H1 (cell line): ENCODE measurements around the gene SYNDIG1. TPM values are rescaled to one million over a fixed set of nuclear protein-coding genes. Genes with fewer than 3 reads are reported as not detected.

ENCODE experiments used
- CTCF ChIA-PET: fragments of 300-600 bp; sonication (Branson Sonifier 250); formaldehyde crosslinking; loops from one replicate; lab custom pipeline; 2021; ENCODE audit not compliant: partially characterized antibody; lab: Charles Lee
- POLR2A ChIA-PET: fragments of 300-600 bp; sonication (Branson Sonifier 250); formaldehyde crosslinking; loops from one replicate; lab custom pipeline; 2021; ENCODE audit warnings: inconsistent platforms; ENCODE audit not compliant: partially characterized antibody; lab: Charles Lee
- DNase-seq, 2 experiments: peaks; one replicate each; pipeline versions ENCODE4 v3.0.0 to v3.0.0-alpha.2; 2010 to 2022; ENCODE audit warnings: low spot score in 2 of 2, low read depth in 1 of 2, mixed read lengths in 1 of 2
- FAIRE-seq: peaks from 2 replicates; lab custom pipeline; 2011; peaks lifted over from hg19 to GRCh38; lab: Jason Lieb, UNC
- H2AFZ ChIP-seq: 2 replicates; pipeline ENCODE4 v1.8.1; 2012; ENCODE audit warnings: low read length, inconsistent platforms
- H2AK5ac ChIP-seq: 2 replicates; pipeline ENCODE4 v1.6.1; 2013; ENCODE audit warnings: low read depth, low read length
- H2BK120ac ChIP-seq: replicated peaks from 2 replicates; pipeline ENCODE3; 2013; ENCODE audit warnings: low read depth, low read length, inconsistent platforms
- H2BK12ac ChIP-seq: 2 replicates; pipeline ENCODE4 v1.6.1; 2013; ENCODE audit warnings: low read depth, low read length
- H2BK15ac ChIP-seq: 2 replicates; pipeline ENCODE4 v1.6.1; 2013; ENCODE audit warnings: low read length
- H2BK20ac ChIP-seq: 2 replicates; pipeline ENCODE4 v1.6.1; 2013; ENCODE audit warnings: low read length
- H2BK5ac ChIP-seq: 2 replicates; pipeline ENCODE4 v1.6.1; 2013; ENCODE audit warnings: low read depth, low read length
- H3K14ac ChIP-seq: 2 replicates; pipeline ENCODE4 v1.6.1; 2013; ENCODE audit warnings: inconsistent platforms; ENCODE audit not compliant: insufficient read length
- H3K18ac ChIP-seq: 2 replicates; pipeline ENCODE4 v1.6.1; 2013; ENCODE audit warnings: low read length; ENCODE audit errors: extremely low read depth
- H3K23ac ChIP-seq: 2 replicates; pipeline ENCODE4 v1.6.1; 2013; ENCODE audit warnings: inconsistent platforms; ENCODE audit not compliant: insufficient read length
- H3K23me2 ChIP-seq: 2 replicates; pipeline ENCODE4 v1.6.1; 2013; ENCODE audit warnings: low read depth, low read length
- H3K27ac ChIP-seq: 2 replicates; pipeline ENCODE4 v1.6.1; 2011; ENCODE audit warnings: low read depth, low read length, inconsistent platforms
- H3K27me3 ChIP-seq, 4 experiments: replicated peaks in 1 of 4; 1 replicate in 1 of 4; 2 replicates in 3 of 4; pipeline versions ENCODE4 v1.6.1 to v1.8.1; 2011 to 2013; ENCODE audit warnings: low read length in 3 of 4, mild to moderate bottlenecking in 3 of 4, inconsistent platforms in 2 of 4, mixed read lengths in 2 of 4, moderate library complexity in 1 of 4; ENCODE audit not compliant: control insufficient read depth in 3 of 4, insufficient read depth in 3 of 4; ENCODE audit errors: extremely low read depth in 1 of 4
- H3K36me3 ChIP-seq, 4 experiments: 2 replicates each; pipeline versions ENCODE4 v1.6.1 to v1.8.1; 2011 to 2013; ENCODE audit warnings: mild to moderate bottlenecking in 4 of 4, low read length in 3 of 4, moderate library complexity in 2 of 4, control low read depth in 1 of 4, inconsistent platforms in 1 of 4; ENCODE audit not compliant: insufficient read depth in 4 of 4, control insufficient read depth in 2 of 4
- H3K4ac ChIP-seq: replicated peaks from 2 replicates; pipeline ENCODE3; 2013; ENCODE audit warnings: low read length, low read depth, mixed read lengths, inconsistent platforms; ENCODE audit not compliant: insufficient read length
- H3K4me1 ChIP-seq, 4 experiments: replicated peaks in 1 of 4; 1 replicate in 1 of 4; 2 replicates in 3 of 4; pipeline versions ENCODE4 v1.6.1 to v1.8.1; 2011 to 2013; ENCODE audit warnings: low read length in 3 of 4, inconsistent platforms in 2 of 4, mixed read lengths in 1 of 4; ENCODE audit not compliant: insufficient read depth in 4 of 4, control insufficient read depth in 3 of 4
- H3K4me2 ChIP-seq, 2 experiments: 2 replicates each; pipeline versions ENCODE4 v1.6.1 to v1.8.1; 2011 to 2013; ENCODE audit warnings: low read depth in 2 of 2, low read length in 2 of 2, control low read depth in 1 of 2, inconsistent platforms in 1 of 2, mild to moderate bottlenecking in 1 of 2; ENCODE audit not compliant: insufficient read depth in 1 of 2
- H3K4me3 ChIP-seq, 4 experiments: fragments of 200-600, 300-600 bp in 1 of 4; sonication (generic), shearing (Covaris generic), sonication (Bioruptor Twin) in 1 of 4; 2 replicates each; pipeline versions ENCODE4 v1.5.1 to v1.8.1; 2011 to 2016; ENCODE audit warnings: low read length in 4 of 4, low read depth in 3 of 4, control low read depth in 2 of 4, inconsistent platforms in 2 of 4, mild to moderate bottlenecking in 2 of 4, mixed read lengths in 1 of 4, moderate library complexity in 1 of 4; ENCODE audit not compliant: insufficient read depth in 2 of 4; ENCODE audit errors: extremely low read depth in 1 of 4
- H3K56ac ChIP-seq: replicated peaks from 2 replicates; pipeline ENCODE3; 2013; ENCODE audit warnings: low read depth, mild to moderate bottlenecking, mixed read lengths, low read length, inconsistent platforms; ENCODE audit not compliant: insufficient read length
- H3K79me1 ChIP-seq: 2 replicates; pipeline ENCODE4 v1.6.1; 2013; ENCODE audit warnings: low read depth, low read length, control low read depth
- H3K79me2 ChIP-seq, 2 experiments: 2 replicates each; pipeline versions ENCODE4 v1.6.1 to v1.8.1; 2012 to 2013; ENCODE audit warnings: low read length in 2 of 2, mild to moderate bottlenecking in 2 of 2, inconsistent platforms in 1 of 2; ENCODE audit not compliant: insufficient read depth in 2 of 2, control insufficient read depth in 1 of 2
- H3K9ac ChIP-seq, 4 experiments: replicated peaks in 1 of 4; 1 replicate in 1 of 4; 2 replicates in 3 of 4; pipeline versions ENCODE4 v1.6.1 to v1.8.1; 2011 to 2013; ENCODE audit warnings: low read depth in 3 of 4, low read length in 3 of 4, control low read depth in 2 of 4, mild to moderate bottlenecking in 2 of 4, moderate library complexity in 2 of 4, inconsistent platforms in 1 of 4; ENCODE audit errors: extremely low read depth in 1 of 4
- H3K9me3 ChIP-seq, 2 experiments: 2 replicates each; pipeline versions ENCODE4 v1.6.1 to v1.8.1; 2012 to 2013; ENCODE audit warnings: mild to moderate bottlenecking in 2 of 2, moderate library complexity in 2 of 2, control low read depth in 1 of 2, inconsistent platforms in 1 of 2, low read depth in 1 of 2, low read length in 1 of 2, mixed read lengths in 1 of 2; ENCODE audit not compliant: insufficient read depth in 2 of 2
- H4K20me1 ChIP-seq, 2 experiments: replicated peaks in 1 of 2; 2 replicates each; pipeline versions ENCODE3 to v1.8.1; 2011 to 2013; ENCODE audit warnings: inconsistent platforms in 2 of 2, low read length in 2 of 2, mild to moderate bottlenecking in 1 of 2; ENCODE audit not compliant: insufficient read depth in 2 of 2, control insufficient read depth in 1 of 2
- H4K5ac ChIP-seq: 2 replicates; pipeline ENCODE4 v1.6.1; 2013; ENCODE audit warnings: low read length, low read depth, mixed read lengths, inconsistent platforms; ENCODE audit not compliant: insufficient read length
- H4K8ac ChIP-seq: 2 replicates; pipeline ENCODE4 v1.8.0; 2013; ENCODE audit warnings: mild to moderate bottlenecking, moderate library complexity, low read length, inconsistent platforms; ENCODE audit not compliant: insufficient read depth; ENCODE audit errors: extremely low read depth
- H4K91ac ChIP-seq: replicated peaks from 2 replicates; pipeline ENCODE3; 2013; ENCODE audit warnings: low read length, mixed read lengths, inconsistent platforms; ENCODE audit not compliant: insufficient read length
- CTBP2 ChIP-seq: IDR thresholded peaks from 2 replicates; pipeline ENCODE4 v1.7.0; 2011; ENCODE audit warnings: borderline replicate concordance, mild to moderate bottlenecking, moderate library complexity, mixed read lengths, low read length; ENCODE audit not compliant: insufficient read depth, insufficient read length
- EZH2 ChIP-seq: fragments of 200-600 bp; sonication (generic); IDR thresholded peaks from 2 replicates; pipeline ENCODE4 v1.7.1; 2012; ENCODE audit warnings: low read depth, mild to moderate bottlenecking, moderate library complexity, low read length, inconsistent platforms; ENCODE audit not compliant: severe bottlenecking
- FOSL1 ChIP-seq: IDR thresholded peaks from 2 replicates; pipeline ENCODE4 v1.6.1; 2011; ENCODE audit warnings: mild to moderate bottlenecking, low read depth, low read length, moderate library complexity; ENCODE audit not compliant: insufficient read depth
- KDM4A ChIP-seq: IDR thresholded peaks from one replicate; pipeline ENCODE4 v1.7.1; 2012; ENCODE audit warnings: low read depth, mild to moderate bottlenecking, moderate library complexity, low read length, inconsistent platforms; ENCODE audit not compliant: severe bottlenecking
- NANOG ChIP-seq: IDR thresholded peaks from 2 replicates; pipeline ENCODE4 v1.6.1; 2011; ENCODE audit warnings: low read length, low read depth, mild to moderate bottlenecking, inconsistent platforms; ENCODE audit not compliant: insufficient read depth, poor library complexity, severe bottlenecking
- POLR2A ChIP-seq, 2 experiments: IDR thresholded peaks; 1 replicate in 1 of 2; 2 replicates in 1 of 2; pipeline ENCODE4 v1.6.1; 2011; ENCODE audit warnings: low read depth in 2 of 2, low read length in 2 of 2, mild to moderate bottlenecking in 2 of 2; ENCODE audit errors: control extremely low read depth in 1 of 2
- POLR2AphosphoS5 ChIP-seq: IDR thresholded peaks from 2 replicates; pipeline ENCODE4 v1.6.1; 2011; ENCODE audit warnings: low read depth, low read length
- RXRA ChIP-seq: IDR thresholded peaks from 2 replicates; pipeline ENCODE4 v1.6.1; 2011; ENCODE audit warnings: low read depth, mild to moderate bottlenecking, low read length, moderate library complexity; ENCODE audit not compliant: insufficient read depth
- SUZ12 ChIP-seq: fragments of 200-600 bp; sonication (generic); IDR thresholded peaks from 2 replicates; pipeline ENCODE4 v1.6.1; 2012; ENCODE audit warnings: mild to moderate bottlenecking, inconsistent platforms, low read length, moderate library complexity, mixed read lengths
- WGBS, 2 experiments: shearing (Covaris generic) in 1 of 2; methylation state at CpG; one replicate each; pipeline versions ENCODE4 v1.1.6 to v1.1.7; 2013 to 2015; ENCODE audit warnings: low lambda C conversion rate in 2 of 2, mixed read lengths in 2 of 2, inconsistent platforms in 1 of 2, low coverage in 1 of 2, missing lambda C conversion rate in 1 of 2; ENCODE audit not compliant: insufficient replicate concordance in 2 of 2, insufficient coverage in 1 of 2, insufficient read length in 1 of 2; ENCODE audit errors: extremely low coverage in 1 of 2, missing lambda C conversion rate in 1 of 2; 5-methylcytosine and 5-hydroxymethylcytosine counted together
- polyA plus RNA-seq, 7 experiments: library from polyadenylated mRNA; depleted of rRNA in 3 of 7; stranded (reverse) in 5 of 7; unstranded in 2 of 7; fragments of >200 nt in 5 of 7; fragments of 200-250 nt in 2 of 7; gene quantifications; 1 replicate in 5 of 7; 2 replicates in 1 of 7; 4 replicates in 1 of 7; pipeline versions ENCODE4 v1.2.1 to v1.2.3, GENCODE V29; 2011 to 2013; ENCODE audit warnings: missing spikeins in 2 of 7, mixed read lengths in 2 of 7
- total RNA-seq: library from RNA; stranded (reverse); fragmentation: NEBNext Ultra II Directional; extraction: Animal tissue kit (Norgen Biotek cat#: 25700); gene quantifications from 2 replicates; pipeline ENCODE4 v1.2.1, GENCODE V29; 2021

The SYNDIG1 gene
- total and polyA plus RNA-seq, 2 of the 8 experiments (the other 6 are each of a cell fraction or from before 2014, with no cell fraction given), result 6.5 to 7.8 TPM

DNA sequence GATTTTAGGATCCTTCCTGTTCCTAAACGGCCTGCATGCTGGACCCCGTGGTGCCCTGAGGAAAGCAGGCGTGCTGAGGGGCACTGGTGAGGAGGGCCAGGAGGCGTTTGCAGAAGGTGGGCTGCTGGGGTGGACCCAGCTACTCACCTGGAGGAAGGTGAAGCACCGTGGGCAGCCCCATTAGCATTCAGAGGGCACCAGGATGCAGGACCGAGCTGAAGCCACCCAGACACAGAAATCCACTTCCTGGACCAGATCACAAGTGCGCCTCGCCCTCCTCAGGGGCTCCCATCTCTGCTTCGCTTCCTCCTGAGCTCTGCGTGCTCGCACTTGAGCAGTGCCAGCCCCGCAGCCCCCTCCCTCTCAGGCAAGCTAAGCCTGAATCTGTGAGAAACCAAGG, 187.0 kb downstream of the SYNDIG1 start:
- Histone ChIP-seq H3K23ac (no peak overlapping the region), H4K20me1 (no peaks in the 10 kb centered on the region), H4K5ac (no peak overlapping the region), H3K4me2 (no peak overlapping the region), H3K4me1 (no peaks in the 10 kb centered on the region), H3K27ac (no peak overlapping the region), H2AFZ (no peak overlapping the region), H3K9ac (no peak overlapping the region), H2BK20ac (no peak overlapping the region), H2AK5ac (no peak overlapping the region), H3K14ac (no peak overlapping the region), H3K79me1 (no peaks in the 10 kb centered on the region), H2BK120ac (no peak overlapping the region), H3K56ac (no peak overlapping the region), H2BK12ac (no peak overlapping the region), H3K4me3 (no peak overlapping the region), H2BK5ac (no peak overlapping the region), H4K91ac (no peak overlapping the region), H3K18ac (no peak overlapping the region), H3K36me3 (no peaks in the 10 kb centered on the region), H3K79me2 (no peaks in the 10 kb centered on the region), H3K27me3 (no peaks in the 10 kb centered on the region), H4K8ac (no peak overlapping the region), H3K4ac (no peak overlapping the region), H3K23me2 (no peaks in the 10 kb centered on the region; the same call in 1 of the 2 replicates), H2BK15ac (no peak overlapping the region; the same call in 1 of the 2 replicates), H3K9me3 (no peaks in the 10 kb centered on the region; a peak in 1 of 4 replicates)
- TF ChIP-seq FOSL1 (no peak), POLR2A (IDR thresholded peaks at IDR 0.05; ENCODE audit: control extremely low read depth in 1 of 2, low read depth in 2 of 2, low read length in 2 of 2) (no peak), RXRA (no peak), SUZ12 (no peak), POLR2AphosphoS5 (no peak), CTBP2 (no peak), KDM4A (no peak), EZH2 (no peak), NANOG (no peak)
- ChIA-PET CTCF (interaction anchor here (1.2 to 1.4 kb wide), 2 partner anchors 13 to 448 kb away, joined by 3 read pairs; no protein-coding TSS in a partner anchor), POLR2A (no interaction called here)
- no peak for FAIRE-seq
- WGBS, 2 experiments, result 90% methylated on average over 12 of the region's 12 CpGs; no CpG with 5 or more reads in 1 of the 2 experiments
- DNase-seq, result no peak
